ENCODE results near the gene ABCA1. TPM values are rescaled to one million over a fixed set of nuclear protein-coding genes. Genes with fewer than 3 reads are reported as not detected.

Gene ABCA1
- total RNA-seq, 1 donor from 2014 or later: 49.5 TPM

DNA sequence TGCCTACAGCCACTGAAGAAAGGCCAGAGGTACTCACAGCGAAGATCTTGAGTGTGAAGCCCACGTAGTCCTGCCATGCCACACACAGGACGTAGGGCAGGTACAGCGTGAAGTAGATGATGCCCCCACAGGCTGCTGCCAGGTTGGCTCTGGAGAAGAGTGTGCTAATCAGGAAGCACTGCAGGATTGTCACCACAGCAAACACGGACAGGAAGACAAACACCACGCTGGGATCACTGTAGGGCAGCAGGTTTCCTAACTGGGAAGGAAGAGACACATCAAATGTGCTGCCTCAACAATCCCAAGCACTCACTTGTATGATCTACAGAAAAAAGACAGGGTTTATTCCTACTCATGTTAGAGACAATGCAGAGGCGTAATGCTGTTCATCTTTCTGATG, 101.0 kb downstream of the ABCA1 start:
- H3K27ac Mint-ChIP-seq (ENCODE audit: unreplicated experiment): no peak overlapping the region
- TF ChIP-seq, protein P1, sequence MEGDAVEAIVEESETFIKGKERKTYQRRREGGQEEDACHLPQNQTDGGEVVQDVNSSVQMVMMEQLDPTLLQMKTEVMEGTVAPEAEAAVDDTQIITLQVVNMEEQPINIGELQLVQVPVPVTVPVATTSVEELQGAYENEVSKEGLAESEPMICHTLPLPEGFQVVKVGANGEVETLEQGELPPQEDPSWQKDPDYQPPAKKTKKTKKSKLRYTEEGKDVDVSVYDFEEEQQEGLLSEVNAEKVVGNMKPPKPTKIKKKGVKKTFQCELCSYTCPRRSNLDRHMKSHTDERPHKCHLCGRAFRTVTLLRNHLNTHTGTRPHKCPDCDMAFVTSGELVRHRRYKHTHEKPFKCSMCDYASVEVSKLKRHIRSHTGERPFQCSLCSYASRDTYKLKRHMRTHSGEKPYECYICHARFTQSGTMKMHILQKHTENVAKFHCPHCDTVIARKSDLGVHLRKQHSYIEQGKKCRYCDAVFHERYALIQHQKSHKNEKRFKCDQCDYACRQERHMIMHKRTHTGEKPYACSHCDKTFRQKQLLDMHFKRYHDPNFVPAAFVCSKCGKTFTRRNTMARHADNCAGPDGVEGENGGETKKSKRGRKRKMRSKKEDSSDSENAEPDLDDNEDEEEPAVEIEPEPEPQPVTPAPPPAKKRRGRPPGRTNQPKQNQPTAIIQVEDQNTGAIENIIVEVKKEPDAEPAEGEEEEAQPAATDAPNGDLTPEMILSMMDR (IDR thresholded peaks at IDR 0.05): no peak
- peaks cover 25% of the 10 kb centered on the region for H3K4me1 Mint-ChIP-seq (ENCODE audit: unreplicated experiment)
- H3K36me3 Mint-ChIP-seq (ENCODE audit: unreplicated experiment): peaks cover 88% of the 10 kb centered on the region
- DNase-seq (ENCODE audit: extremely low spot score, unreplicated experiment): no peak
- H3K27me3 Mint-ChIP-seq (ENCODE audit: unreplicated experiment): no peaks in the 10 kb centered on the region
- H3K9me3 Mint-ChIP-seq (ENCODE audit: unreplicated experiment): no peaks in the 10 kb centered on the region
- no peak overlapping the region for H3K4me3 Mint-ChIP-seq (ENCODE audit: unreplicated experiment)

DNA sequence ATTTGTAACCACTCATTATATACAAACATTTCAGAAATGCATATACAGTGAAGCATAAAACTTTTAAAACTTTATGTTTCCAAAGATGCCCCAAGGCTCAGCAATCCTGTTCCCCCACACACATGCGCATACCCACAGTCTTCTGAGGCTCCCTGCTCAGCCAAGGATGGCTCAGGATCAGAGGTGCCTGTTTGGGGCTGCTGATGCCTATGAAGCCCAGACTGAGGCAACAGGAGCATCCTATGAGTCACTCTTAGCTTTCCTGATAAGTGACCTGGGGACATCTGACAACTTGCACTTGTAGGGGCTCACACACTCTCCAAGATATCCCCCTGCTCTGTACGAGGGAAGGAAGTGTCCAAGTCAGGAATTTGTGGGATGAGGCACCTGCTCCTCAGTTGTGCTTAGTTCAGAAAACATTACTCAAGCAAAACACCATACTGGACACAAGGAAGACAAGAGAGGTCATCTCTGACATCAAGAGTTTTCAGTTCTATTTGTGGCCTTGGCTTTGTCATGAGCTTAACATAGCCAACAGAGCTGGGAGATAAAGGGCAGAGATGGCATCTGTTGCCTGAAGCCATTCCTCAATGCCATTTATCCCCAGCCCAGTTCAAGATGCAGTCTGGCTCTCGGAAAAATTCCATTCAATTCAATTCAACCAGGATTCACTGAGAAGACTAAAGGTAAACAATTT, 101.7 kb downstream of the ABCA1 start:
- TF ChIP-seq, protein P1 (IDR thresholded peaks at IDR 0.05): no peak
- Mint-ChIP-seq H3K4me1 (ENCODE audit: unreplicated experiment) (peaks cover 22% of the 10 kb centered on the region), H3K4me3 (ENCODE audit: unreplicated experiment) (no peak overlapping the region), H3K9me3 (ENCODE audit: unreplicated experiment) (no peaks in the 10 kb centered on the region), H3K27me3 (ENCODE audit: unreplicated experiment) (no peaks in the 10 kb centered on the region), H3K27ac (ENCODE audit: unreplicated experiment) (no peak overlapping the region), H3K36me3 (ENCODE audit: unreplicated experiment) (peaks cover 84% of the 10 kb centered on the region)
- no peak for DNase-seq (ENCODE audit: extremely low spot score, unreplicated experiment)

DNA sequence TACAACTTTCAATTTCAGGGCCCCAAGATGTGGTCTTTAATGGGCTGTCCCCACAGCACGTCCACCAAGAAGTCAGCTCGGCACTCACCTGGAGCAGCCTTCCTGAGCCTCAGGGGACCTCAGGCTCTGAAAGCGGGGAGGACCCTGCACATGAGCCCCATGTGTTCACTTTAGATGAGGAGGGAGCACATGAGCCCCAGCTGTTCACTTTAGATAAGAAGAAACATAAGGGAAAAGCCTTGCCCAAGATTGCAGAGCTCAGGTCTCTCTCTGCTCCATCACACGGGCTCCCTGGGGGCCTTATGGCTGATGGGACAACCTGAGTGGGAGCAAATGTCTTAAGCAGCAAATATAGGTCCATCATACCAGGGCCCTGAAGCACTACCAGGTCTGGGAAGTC, 107.6 kb downstream of the ABCA1 start:
- TF ChIP-seq, protein P1 (IDR thresholded peaks at IDR 0.05): no peak
- no peaks in the 10 kb centered on the region for H3K4me1 Mint-ChIP-seq (ENCODE audit: unreplicated experiment)
- peaks cover 87% of the 10 kb centered on the region for H3K36me3 Mint-ChIP-seq (ENCODE audit: unreplicated experiment)
- H3K27me3 Mint-ChIP-seq (ENCODE audit: unreplicated experiment): no peaks in the 10 kb centered on the region
- no peak for DNase-seq (ENCODE audit: extremely low spot score, unreplicated experiment)
- H3K27ac Mint-ChIP-seq (ENCODE audit: unreplicated experiment): peak overlapping the region; percentile 9
- no peaks in the 10 kb centered on the region for H3K9me3 Mint-ChIP-seq (ENCODE audit: unreplicated experiment)
- no peak overlapping the region for H3K4me3 Mint-ChIP-seq (ENCODE audit: unreplicated experiment)

DNA sequence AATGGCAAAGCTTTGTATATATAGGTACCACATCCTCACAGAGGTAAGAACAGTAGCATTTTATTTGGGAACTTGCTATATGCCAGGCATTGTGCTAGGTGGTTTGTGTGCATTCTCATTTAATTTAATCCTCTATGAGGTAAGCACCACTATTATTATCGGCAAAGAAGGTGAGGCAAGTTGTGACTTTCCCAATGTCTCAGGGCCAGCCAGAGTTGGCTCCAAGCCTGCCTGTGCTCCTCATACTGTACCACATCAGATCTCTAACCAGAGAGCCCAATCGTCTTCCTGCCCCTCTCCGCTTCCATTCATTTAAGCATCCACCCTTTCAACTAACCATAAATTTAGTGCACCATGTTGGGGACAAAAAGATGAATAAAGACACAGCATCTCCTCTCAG, 108.9 kb downstream of the ABCA1 start:
- no peak overlapping the region for H3K4me3 Mint-ChIP-seq (ENCODE audit: unreplicated experiment)
- H3K27ac Mint-ChIP-seq (ENCODE audit: unreplicated experiment): no peak overlapping the region
- DNase-seq (ENCODE audit: extremely low spot score, unreplicated experiment): no peak
- H3K36me3 Mint-ChIP-seq (ENCODE audit: unreplicated experiment): peaks cover 85% of the 10 kb centered on the region
- no peaks in the 10 kb centered on the region for H3K9me3 Mint-ChIP-seq (ENCODE audit: unreplicated experiment)
- TF ChIP-seq, protein P1 (IDR thresholded peaks at IDR 0.05): no peak
- H3K27me3 Mint-ChIP-seq (ENCODE audit: unreplicated experiment): no peaks in the 10 kb centered on the region
- H3K4me1 Mint-ChIP-seq (ENCODE audit: unreplicated experiment): no peaks in the 10 kb centered on the region

DNA sequence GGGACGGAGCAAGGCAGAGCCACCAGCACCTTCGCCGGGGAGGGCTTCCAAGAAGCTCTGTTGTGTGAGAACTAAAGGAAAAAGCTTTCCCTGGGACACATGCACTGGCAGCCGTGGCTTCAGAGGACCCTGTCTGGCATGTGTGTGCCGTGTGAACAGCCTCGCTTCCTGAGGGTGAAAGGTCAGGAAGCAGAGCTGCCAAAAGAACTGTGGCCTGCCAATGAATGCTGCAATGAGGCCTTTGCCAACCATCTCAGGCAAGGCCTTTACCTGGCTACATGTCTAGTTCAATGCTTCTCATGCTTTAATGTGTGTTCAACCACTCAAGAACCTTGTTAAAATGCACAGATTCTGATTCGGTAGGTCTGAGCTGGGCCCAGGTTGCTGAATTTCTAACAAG, 110.5 kb downstream of the ABCA1 start:
- H3K27ac Mint-ChIP-seq (ENCODE audit: unreplicated experiment): no peak overlapping the region
- H3K36me3 Mint-ChIP-seq (ENCODE audit: unreplicated experiment): peaks cover 83% of the 10 kb centered on the region
- no peaks in the 10 kb centered on the region for H3K9me3 Mint-ChIP-seq (ENCODE audit: unreplicated experiment)
- H3K4me1 Mint-ChIP-seq (ENCODE audit: unreplicated experiment): no peaks in the 10 kb centered on the region
- TF ChIP-seq, protein P1 (IDR thresholded peaks at IDR 0.05): no peak
- H3K27me3 Mint-ChIP-seq (ENCODE audit: unreplicated experiment): no peaks in the 10 kb centered on the region
- no peak for DNase-seq (ENCODE audit: extremely low spot score, unreplicated experiment)
- no peak overlapping the region for H3K4me3 Mint-ChIP-seq (ENCODE audit: unreplicated experiment)

Data from osteocyte (in vitro differentiated cells).